H1 (cell line): Measurements from ENCODE around the gene TEX38. TPM values are rescaled to one million over a fixed set of nuclear protein-coding genes. Genes with fewer than 3 reads are reported as not detected.

Source experiments
- CTCF ChIA-PET: fragments of 300-600 bp; sonication (Branson Sonifier 250); formaldehyde crosslinking; loops from one replicate; lab custom pipeline; 2021; ENCODE audit not compliant: partially characterized antibody; lab: Charles Lee
- POLR2A ChIA-PET: fragments of 300-600 bp; sonication (Branson Sonifier 250); formaldehyde crosslinking; loops from one replicate; lab custom pipeline; 2021; ENCODE audit warnings: inconsistent platforms; ENCODE audit not compliant: partially characterized antibody; lab: Charles Lee
- DNase-seq, 2 experiments: peaks; one replicate each; pipeline versions ENCODE4 v3.0.0 to v3.0.0-alpha.2; 2010 to 2022; ENCODE audit warnings: low spot score in 2 of 2, low read depth in 1 of 2, mixed read lengths in 1 of 2
- FAIRE-seq: peaks from 2 replicates; lab custom pipeline; 2011; peaks lifted over from hg19 to GRCh38; lab: Jason Lieb, UNC
- H2AFZ ChIP-seq: 2 replicates; pipeline ENCODE4 v1.8.1; 2012; ENCODE audit warnings: low read length, inconsistent platforms
- H2AK5ac ChIP-seq: 2 replicates; pipeline ENCODE4 v1.6.1; 2013; ENCODE audit warnings: low read depth, low read length
- H2BK120ac ChIP-seq: replicated peaks from 2 replicates; pipeline ENCODE3; 2013; ENCODE audit warnings: low read depth, low read length, inconsistent platforms
- H2BK12ac ChIP-seq: 2 replicates; pipeline ENCODE4 v1.6.1; 2013; ENCODE audit warnings: low read depth, low read length
- H2BK15ac ChIP-seq: 2 replicates; pipeline ENCODE4 v1.6.1; 2013; ENCODE audit warnings: low read length
- H2BK20ac ChIP-seq: 2 replicates; pipeline ENCODE4 v1.6.1; 2013; ENCODE audit warnings: low read length
- H2BK5ac ChIP-seq: 2 replicates; pipeline ENCODE4 v1.6.1; 2013; ENCODE audit warnings: low read depth, low read length
- H3K14ac ChIP-seq: 2 replicates; pipeline ENCODE4 v1.6.1; 2013; ENCODE audit warnings: inconsistent platforms; ENCODE audit not compliant: insufficient read length
- H3K18ac ChIP-seq: 2 replicates; pipeline ENCODE4 v1.6.1; 2013; ENCODE audit warnings: low read length; ENCODE audit errors: extremely low read depth
- H3K23ac ChIP-seq: 2 replicates; pipeline ENCODE4 v1.6.1; 2013; ENCODE audit warnings: inconsistent platforms; ENCODE audit not compliant: insufficient read length
- H3K23me2 ChIP-seq: 2 replicates; pipeline ENCODE4 v1.6.1; 2013; ENCODE audit warnings: low read depth, low read length
- H3K27ac ChIP-seq: 2 replicates; pipeline ENCODE4 v1.6.1; 2011; ENCODE audit warnings: low read depth, low read length, inconsistent platforms
- H3K27me3 ChIP-seq, 4 experiments: replicated peaks in 1 of 4; 1 replicate in 1 of 4; 2 replicates in 3 of 4; pipeline versions ENCODE4 v1.6.1 to v1.8.1; 2011 to 2013; ENCODE audit warnings: low read length in 3 of 4, mild to moderate bottlenecking in 3 of 4, inconsistent platforms in 2 of 4, mixed read lengths in 2 of 4, moderate library complexity in 1 of 4; ENCODE audit not compliant: control insufficient read depth in 3 of 4, insufficient read depth in 3 of 4; ENCODE audit errors: extremely low read depth in 1 of 4
- H3K36me3 ChIP-seq, 4 experiments: 2 replicates each; pipeline versions ENCODE4 v1.6.1 to v1.8.1; 2011 to 2013; ENCODE audit warnings: mild to moderate bottlenecking in 4 of 4, low read length in 3 of 4, moderate library complexity in 2 of 4, control low read depth in 1 of 4, inconsistent platforms in 1 of 4; ENCODE audit not compliant: insufficient read depth in 4 of 4, control insufficient read depth in 2 of 4
- H3K4ac ChIP-seq: replicated peaks from 2 replicates; pipeline ENCODE3; 2013; ENCODE audit warnings: low read length, low read depth, mixed read lengths, inconsistent platforms; ENCODE audit not compliant: insufficient read length
- H3K4me1 ChIP-seq, 4 experiments: replicated peaks in 1 of 4; 1 replicate in 1 of 4; 2 replicates in 3 of 4; pipeline versions ENCODE4 v1.6.1 to v1.8.1; 2011 to 2013; ENCODE audit warnings: low read length in 3 of 4, inconsistent platforms in 2 of 4, mixed read lengths in 1 of 4; ENCODE audit not compliant: insufficient read depth in 4 of 4, control insufficient read depth in 3 of 4
- H3K4me2 ChIP-seq, 2 experiments: 2 replicates each; pipeline versions ENCODE4 v1.6.1 to v1.8.1; 2011 to 2013; ENCODE audit warnings: low read depth in 2 of 2, low read length in 2 of 2, control low read depth in 1 of 2, inconsistent platforms in 1 of 2, mild to moderate bottlenecking in 1 of 2; ENCODE audit not compliant: insufficient read depth in 1 of 2
- H3K4me3 ChIP-seq, 4 experiments: fragments of 200-600, 300-600 bp in 1 of 4; sonication (generic), shearing (Covaris generic), sonication (Bioruptor Twin) in 1 of 4; 2 replicates each; pipeline versions ENCODE4 v1.5.1 to v1.8.1; 2011 to 2016; ENCODE audit warnings: low read length in 4 of 4, low read depth in 3 of 4, control low read depth in 2 of 4, inconsistent platforms in 2 of 4, mild to moderate bottlenecking in 2 of 4, mixed read lengths in 1 of 4, moderate library complexity in 1 of 4; ENCODE audit not compliant: insufficient read depth in 2 of 4; ENCODE audit errors: extremely low read depth in 1 of 4
- H3K56ac ChIP-seq: replicated peaks from 2 replicates; pipeline ENCODE3; 2013; ENCODE audit warnings: low read depth, mild to moderate bottlenecking, mixed read lengths, low read length, inconsistent platforms; ENCODE audit not compliant: insufficient read length
- H3K79me1 ChIP-seq: 2 replicates; pipeline ENCODE4 v1.6.1; 2013; ENCODE audit warnings: low read depth, low read length, control low read depth
- H3K79me2 ChIP-seq, 2 experiments: 2 replicates each; pipeline versions ENCODE4 v1.6.1 to v1.8.1; 2012 to 2013; ENCODE audit warnings: low read length in 2 of 2, mild to moderate bottlenecking in 2 of 2, inconsistent platforms in 1 of 2; ENCODE audit not compliant: insufficient read depth in 2 of 2, control insufficient read depth in 1 of 2
- H3K9ac ChIP-seq, 4 experiments: replicated peaks in 1 of 4; 1 replicate in 1 of 4; 2 replicates in 3 of 4; pipeline versions ENCODE4 v1.6.1 to v1.8.1; 2011 to 2013; ENCODE audit warnings: low read depth in 3 of 4, low read length in 3 of 4, control low read depth in 2 of 4, mild to moderate bottlenecking in 2 of 4, moderate library complexity in 2 of 4, inconsistent platforms in 1 of 4; ENCODE audit errors: extremely low read depth in 1 of 4
- H3K9me3 ChIP-seq, 2 experiments: 2 replicates each; pipeline versions ENCODE4 v1.6.1 to v1.8.1; 2012 to 2013; ENCODE audit warnings: mild to moderate bottlenecking in 2 of 2, moderate library complexity in 2 of 2, control low read depth in 1 of 2, inconsistent platforms in 1 of 2, low read depth in 1 of 2, low read length in 1 of 2, mixed read lengths in 1 of 2; ENCODE audit not compliant: insufficient read depth in 2 of 2
- H4K20me1 ChIP-seq, 2 experiments: replicated peaks in 1 of 2; 2 replicates each; pipeline versions ENCODE3 to v1.8.1; 2011 to 2013; ENCODE audit warnings: inconsistent platforms in 2 of 2, low read length in 2 of 2, mild to moderate bottlenecking in 1 of 2; ENCODE audit not compliant: insufficient read depth in 2 of 2, control insufficient read depth in 1 of 2
- H4K5ac ChIP-seq: 2 replicates; pipeline ENCODE4 v1.6.1; 2013; ENCODE audit warnings: low read length, low read depth, mixed read lengths, inconsistent platforms; ENCODE audit not compliant: insufficient read length
- H4K8ac ChIP-seq: 2 replicates; pipeline ENCODE4 v1.8.0; 2013; ENCODE audit warnings: mild to moderate bottlenecking, moderate library complexity, low read length, inconsistent platforms; ENCODE audit not compliant: insufficient read depth; ENCODE audit errors: extremely low read depth
- H4K91ac ChIP-seq: replicated peaks from 2 replicates; pipeline ENCODE3; 2013; ENCODE audit warnings: low read length, mixed read lengths, inconsistent platforms; ENCODE audit not compliant: insufficient read length
- BCL11A ChIP-seq, 2 experiments: IDR thresholded peaks; one replicate each; pipeline ENCODE4 v1.6.1; 2011; ENCODE audit warnings: low read depth in 2 of 2, low read length in 2 of 2, mild to moderate bottlenecking in 2 of 2
- CEBPB ChIP-seq: IDR thresholded peaks from 2 replicates; pipeline ENCODE4 v1.6.1; 2012; ENCODE audit warnings: low read depth, low read length
- CHD1 ChIP-seq: IDR thresholded peaks from 2 replicates; pipeline ENCODE4 v1.6.1; 2012; ENCODE audit warnings: low read depth, low read length, improper control_type of control experiment
- CHD2 ChIP-seq: IDR thresholded peaks from 2 replicates; pipeline ENCODE4 v1.6.1; 2012; ENCODE audit warnings: low read length, improper control_type of control experiment
- EP300 ChIP-seq, 2 experiments: IDR thresholded peaks; 1 replicate in 1 of 2; 2 replicates in 1 of 2; pipeline ENCODE4 v1.6.1; 2011 to 2012; ENCODE audit warnings: low read depth in 2 of 2, low read length in 2 of 2, mild to moderate bottlenecking in 2 of 2, borderline replicate concordance in 1 of 2, inconsistent platforms in 1 of 2, moderate library complexity in 1 of 2
- POU5F1 ChIP-seq: IDR thresholded peaks from 2 replicates; pipeline ENCODE4 v1.6.1; 2011; ENCODE audit warnings: low read depth, mild to moderate bottlenecking, low read length, moderate library complexity
- RBBP5 ChIP-seq: IDR thresholded peaks from 2 replicates; pipeline ENCODE4 v1.7.1; 2012; ENCODE audit warnings: low read depth, mild to moderate bottlenecking, inconsistent platforms, low read length, moderate library complexity, borderline replicate concordance
- TBP ChIP-seq: IDR thresholded peaks from 2 replicates; pipeline ENCODE4 v1.6.1; 2011; ENCODE audit warnings: low read depth, low read length, improper control_type of control experiment
- WGBS, 2 experiments: shearing (Covaris generic) in 1 of 2; methylation state at CpG; one replicate each; pipeline versions ENCODE4 v1.1.6 to v1.1.7; 2013 to 2015; ENCODE audit warnings: low lambda C conversion rate in 2 of 2, mixed read lengths in 2 of 2, inconsistent platforms in 1 of 2, low coverage in 1 of 2, missing lambda C conversion rate in 1 of 2; ENCODE audit not compliant: insufficient replicate concordance in 2 of 2, insufficient coverage in 1 of 2, insufficient read length in 1 of 2; ENCODE audit errors: extremely low coverage in 1 of 2, missing lambda C conversion rate in 1 of 2; 5-methylcytosine and 5-hydroxymethylcytosine counted together
- polyA plus RNA-seq, 7 experiments: library from polyadenylated mRNA; depleted of rRNA in 3 of 7; stranded (reverse) in 5 of 7; unstranded in 2 of 7; fragments of >200 nt in 5 of 7; fragments of 200-250 nt in 2 of 7; gene quantifications; 1 replicate in 5 of 7; 2 replicates in 1 of 7; 4 replicates in 1 of 7; pipeline versions ENCODE4 v1.2.1 to v1.2.3, GENCODE V29; 2011 to 2013; ENCODE audit warnings: missing spikeins in 2 of 7, mixed read lengths in 2 of 7
- total RNA-seq: library from RNA; stranded (reverse); fragmentation: NEBNext Ultra II Directional; extraction: Animal tissue kit (Norgen Biotek cat#: 25700); gene quantifications from 2 replicates; pipeline ENCODE4 v1.2.1, GENCODE V29; 2021
- TF ChIP-seq, protein P1 (sequence below): IDR thresholded peaks from 2 replicates; pipeline ENCODE4 v1.6.1; 2012; ENCODE audit warnings: inconsistent platforms
- TF ChIP-seq, protein P2 (sequence below): IDR thresholded peaks from 2 replicates; pipeline ENCODE4 v1.6.1; 2011; ENCODE audit warnings: low read depth, mild to moderate bottlenecking, low read length; ENCODE audit not compliant: insufficient read depth
- TF ChIP-seq, protein P3 (sequence below): IDR thresholded peaks from 2 replicates; pipeline ENCODE4 v1.6.1; 2012; ENCODE audit warnings: low read length, inconsistent platforms

Gene TEX38
- total and polyA plus RNA-seq, 2 of the 8 experiments (the other 6 are each of a cell fraction or from before 2014, with no cell fraction given) = 0.33 TPM; not detected in 1

DNA sequence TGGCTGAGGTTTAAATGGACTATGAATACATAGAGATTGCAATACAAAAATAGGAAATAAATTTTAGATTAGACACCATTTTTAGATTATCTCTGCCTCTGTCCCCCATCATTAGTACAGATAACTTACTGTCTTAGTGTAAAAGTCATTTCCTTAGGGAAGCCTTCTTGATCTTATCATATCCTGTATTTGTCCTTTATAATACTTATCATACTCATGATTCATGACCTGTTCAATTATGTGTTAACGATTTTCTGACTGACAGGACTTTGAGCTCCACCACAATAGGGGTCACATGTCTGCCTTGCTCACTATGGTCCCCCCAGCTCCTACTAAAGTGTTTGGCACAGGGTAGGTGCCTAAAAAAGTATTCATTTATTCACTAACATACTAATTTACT lies 14.6 kb downstream of the TEX38 start:
- Histone ChIP-seq H3K4me1 (no peaks in the 10 kb centered on the region; a peak in 1 of 7 replicates), H3K4me2 (no peak overlapping the region), H3K27ac (no peak overlapping the region), H3K4ac (no peak overlapping the region), H4K91ac (no peak overlapping the region), H2BK12ac (no peak overlapping the region), H3K27me3 (no peaks in the 10 kb centered on the region), H3K4me3 (no peak overlapping the region), H2AK5ac (no peak overlapping the region), H3K79me2 (no peaks in the 10 kb centered on the region), H3K14ac (no peak overlapping the region), H2BK15ac (no peak overlapping the region), H3K56ac (no peak overlapping the region), H2BK5ac (no peak overlapping the region), H3K36me3 (peaks cover 16 to 81% (median 66%) of the 10 kb centered on the region in 4 experiments), H2BK120ac (no peak overlapping the region), H3K9me3 (no peaks in the 10 kb centered on the region), H4K20me1 (peaks cover 0 to 2% of the 10 kb centered on the region in 2 experiments), H3K18ac (no peak overlapping the region), H4K5ac (no peak overlapping the region), H3K9ac (no peak overlapping the region), H4K8ac (no peak overlapping the region), H3K79me1 (no peaks in the 10 kb centered on the region), H3K23ac (no peak overlapping the region), H2BK20ac (no peak overlapping the region), H3K23me2 (no peaks in the 10 kb centered on the region), H2AFZ (no peak overlapping the region)
- CTCF ChIA-PET = interaction anchor here (0.7 kb wide), 1 partner anchor 177 kb away, joined by 3 read pairs; no protein-coding TSS in a partner anchor
- FAIRE-seq (no peak), DNase-seq (no peak)
- POLR2A ChIA-PET = no interaction called here
- WGBS, 2 experiments = 92% methylated on average over 1 of the region's 1 CpG; no CpG with 5 or more reads in 1 of the 2 experiments
- TF ChIP-seq CHD2 (no peak), POU5F1 (no peak), TBP (no peak), CEBPB (no peak), BCL11A (IDR thresholded peaks at IDR 0.05; ENCODE audit: low read depth in 2 of 2, low read length in 2 of 2) (no peak), RBBP5 (no peak), CHD1 (no peak), EP300 (IDR thresholded peaks at IDR 0.05; ENCODE audit: borderline replicate concordance in 1 of 2, low read depth in 2 of 2, low read length in 2 of 2) (no peak)
- TF ChIP-seq, protein P1, sequence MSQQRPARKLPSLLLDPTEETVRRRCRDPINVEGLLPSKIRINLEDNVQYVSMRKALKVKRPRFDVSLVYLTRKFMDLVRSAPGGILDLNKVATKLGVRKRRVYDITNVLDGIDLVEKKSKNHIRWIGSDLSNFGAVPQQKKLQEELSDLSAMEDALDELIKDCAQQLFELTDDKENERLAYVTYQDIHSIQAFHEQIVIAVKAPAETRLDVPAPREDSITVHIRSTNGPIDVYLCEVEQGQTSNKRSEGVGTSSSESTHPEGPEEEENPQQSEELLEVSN = no peak
- TF ChIP-seq, protein P2, sequence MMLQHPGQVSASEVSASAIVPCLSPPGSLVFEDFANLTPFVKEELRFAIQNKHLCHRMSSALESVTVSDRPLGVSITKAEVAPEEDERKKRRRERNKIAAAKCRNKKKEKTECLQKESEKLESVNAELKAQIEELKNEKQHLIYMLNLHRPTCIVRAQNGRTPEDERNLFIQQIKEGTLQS = no peak
- TF ChIP-seq, protein P3, sequence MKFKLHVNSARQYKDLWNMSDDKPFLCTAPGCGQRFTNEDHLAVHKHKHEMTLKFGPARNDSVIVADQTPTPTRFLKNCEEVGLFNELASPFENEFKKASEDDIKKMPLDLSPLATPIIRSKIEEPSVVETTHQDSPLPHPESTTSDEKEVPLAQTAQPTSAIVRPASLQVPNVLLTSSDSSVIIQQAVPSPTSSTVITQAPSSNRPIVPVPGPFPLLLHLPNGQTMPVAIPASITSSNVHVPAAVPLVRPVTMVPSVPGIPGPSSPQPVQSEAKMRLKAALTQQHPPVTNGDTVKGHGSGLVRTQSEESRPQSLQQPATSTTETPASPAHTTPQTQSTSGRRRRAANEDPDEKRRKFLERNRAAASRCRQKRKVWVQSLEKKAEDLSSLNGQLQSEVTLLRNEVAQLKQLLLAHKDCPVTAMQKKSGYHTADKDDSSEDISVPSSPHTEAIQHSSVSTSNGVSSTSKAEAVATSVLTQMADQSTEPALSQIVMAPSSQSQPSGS = no peak
